SK-N-SH treated with all-trans-retinoic acid at 6 μM for 48 hours (cell line): Measurements from ENCODE around the gene PPFIA3.

Experiments
- ATAC-seq: fragments of 200-7000 bp; cut with Tn5 transposase; 3 replicates; pipeline ENCODE4 v1.9.1; 2020; ENCODE audit warnings: mild to moderate bottlenecking, moderate library complexity
- ARNTL ChIP-seq: fragments of 450-650 bp; formaldehyde crosslinking; IDR thresholded peaks from 2 replicates; pipeline ENCODE4 v1.5.0; 2020; ENCODE audit warnings: low read depth, mild to moderate bottlenecking, moderate library complexity, borderline replicate concordance
- BACH2 ChIP-seq: fragments of 250-450 bp; sonication (Bioruptor Pico); IDR thresholded peaks from 2 replicates; pipeline ENCODE4 v1.9.0; 2021; ENCODE audit warnings: mild to moderate bottlenecking, borderline replicate concordance
- CSDC2 ChIP-seq: fragments of 250-450 bp; sonication (Bioruptor Pico); IDR thresholded peaks from 2 replicates; pipeline ENCODE4 v1.5.0; 2020; ENCODE audit warnings: mild to moderate bottlenecking, moderate library complexity
- CSRNP3 ChIP-seq: fragments of 250-450 bp; sonication (Bioruptor Pico); IDR thresholded peaks from 2 replicates; pipeline ENCODE4 v1.5.1; 2021; ENCODE audit warnings: mild to moderate bottlenecking, moderate library complexity
- ESRRG ChIP-seq: fragments of 250-450 bp; sonication (Bioruptor Pico); IDR thresholded peaks from 2 replicates; pipeline ENCODE4 v1.6.1; 2021; ENCODE audit warnings: mild to moderate bottlenecking
- GLIS3 ChIP-seq: fragments of 250-450 bp; sonication (Bioruptor Pico); IDR thresholded peaks from 2 replicates; pipeline ENCODE4 v1.5.0; 2020; ENCODE audit warnings: mild to moderate bottlenecking, moderate library complexity
- ISL1 ChIP-seq: fragments of 250-450 bp; sonication (Bioruptor Pico); IDR thresholded peaks from 2 replicates; pipeline ENCODE4 v2.1.2; 2022; ENCODE audit warnings: mild to moderate bottlenecking, moderate library complexity
- OSR1 ChIP-seq: fragments of 250-450 bp; sonication (Bioruptor Pico); IDR thresholded peaks from 2 replicates; pipeline ENCODE4 v1.8.0; 2022; ENCODE audit warnings: moderate library complexity, mild to moderate bottlenecking, inconsistent platforms
- PATZ1 ChIP-seq: fragments of 250-450 bp; sonication (Bioruptor Pico); IDR thresholded peaks from 2 replicates; pipeline ENCODE4 v1.8.0; 2020; ENCODE audit warnings: mild to moderate bottlenecking, moderate library complexity, borderline replicate concordance
- POU6F1 ChIP-seq: fragments of 250-450 bp; sonication (Bioruptor Pico); IDR thresholded peaks from 2 replicates; pipeline ENCODE4 v1.8.0; 2021; ENCODE audit warnings: low read depth, mild to moderate bottlenecking, moderate library complexity, borderline replicate concordance
- PPARA ChIP-seq: fragments of 250-450 bp; sonication (Bioruptor Pico); IDR thresholded peaks from 2 replicates; pipeline ENCODE4 v1.5.0; 2020; ENCODE audit warnings: mild to moderate bottlenecking, borderline replicate concordance
- RARB ChIP-seq: fragments of 250-450 bp; sonication (Bioruptor Pico); IDR thresholded peaks from 2 replicates; pipeline ENCODE4 v1.8.0; 2021; ENCODE audit warnings: mild to moderate bottlenecking, moderate library complexity
- SNAI2 ChIP-seq: fragments of 250-450 bp; sonication (Bioruptor Pico); IDR thresholded peaks from 2 replicates; pipeline ENCODE4 v1.5.0; 2020; ENCODE audit warnings: mild to moderate bottlenecking, moderate library complexity
- TCF4 ChIP-seq: fragments of 250-450 bp; sonication (Bioruptor Pico); IDR thresholded peaks from 2 replicates; pipeline ENCODE4 v1.8.0; 2021; ENCODE audit warnings: mild to moderate bottlenecking, moderate library complexity, borderline replicate concordance
- TOX ChIP-seq: fragments of 250-450 bp; sonication (Bioruptor Pico); IDR thresholded peaks from 2 replicates; pipeline ENCODE4 v1.8.0; 2021; ENCODE audit warnings: mild to moderate bottlenecking, moderate library complexity, borderline replicate concordance
- ZC3H10 ChIP-seq: fragments of 250-450 bp; sonication (Bioruptor Pico); IDR thresholded peaks from 2 replicates; pipeline ENCODE4 v1.5.1; 2021; ENCODE audit warnings: mild to moderate bottlenecking, moderate library complexity
- ZFP3 ChIP-seq: fragments of 250-450 bp; sonication (Bioruptor Pico); IDR thresholded peaks from 2 replicates; pipeline ENCODE4 v1.5.0; 2020; ENCODE audit warnings: mild to moderate bottlenecking, moderate library complexity
- ZFP30 ChIP-seq: fragments of 450-650 bp; formaldehyde crosslinking; IDR thresholded peaks from 2 replicates; pipeline ENCODE4 v1.5.0; 2022; ENCODE audit warnings: mild to moderate bottlenecking, moderate library complexity
- ZNF565 ChIP-seq: fragments of 450-650 bp; formaldehyde crosslinking; conservative IDR thresholded peaks from 2 replicates; pipeline ENCODE4 v1.5.0; 2020; ENCODE audit warnings: low read depth, mild to moderate bottlenecking, moderate library complexity
- ZNF70 ChIP-seq: fragments of 450-650 bp; formaldehyde crosslinking; IDR thresholded peaks from 2 replicates; pipeline ENCODE4 v1.5.0; 2020; ENCODE audit warnings: mild to moderate bottlenecking, moderate library complexity
- ZNF8 ChIP-seq: fragments of 450-650 bp; formaldehyde crosslinking; IDR thresholded peaks from 2 replicates; pipeline ENCODE4 v1.5.0; 2020; ENCODE audit warnings: mild to moderate bottlenecking, moderate library complexity

Gene PPFIA3

GRCh38 chr19:49182848-49183375, 63.6 kb downstream of the PPFIA3 start:
- no peak for ATAC-seq
- no peak for TF ChIP-seq BACH2
- TF ChIP-seq POU6F1 (CRISPR knock-in tag): no peak
- no peak for TF ChIP-seq ZNF70 (CRISPR knock-in tag)

GRCh38 chr19:49186108-49186507, 66.8 kb downstream of the PPFIA3 start:
- ATAC-seq: no peak
- no peak for TF ChIP-seq ESRRG (CRISPR knock-in tag)
- TF ChIP-seq SNAI2 (CRISPR knock-in tag): no peak
- no peak for TF ChIP-seq OSR1 (CRISPR knock-in tag)
- TF ChIP-seq BACH2: no peak
- TF ChIP-seq ZFP3 (CRISPR knock-in tag): no peak
- no peak for TF ChIP-seq CSRNP3 (CRISPR knock-in tag)
- no peak for TF ChIP-seq ZNF8 (CRISPR knock-in tag)
- TF ChIP-seq ZNF565 (CRISPR knock-in tag): no peak
- no peak for TF ChIP-seq PATZ1
- TF ChIP-seq GLIS3 (CRISPR knock-in tag): no peak
- TF ChIP-seq ISL1 (CRISPR knock-in tag): no peak
- no peak for TF ChIP-seq ZFP30 (CRISPR knock-in tag)
- no peak for TF ChIP-seq TOX
- no peak for TF ChIP-seq ARNTL (CRISPR knock-in tag)
- no peak for TF ChIP-seq ZC3H10 (CRISPR knock-in tag)
- TF ChIP-seq PPARA: no peak
- TF ChIP-seq TCF4: no peak
- TF ChIP-seq POU6F1 (CRISPR knock-in tag): no peak
- TF ChIP-seq RARB (CRISPR knock-in tag): no peak
- TF ChIP-seq ZNF70 (CRISPR knock-in tag): no peak

- no peak for ATAC-seq
- no peak for TF ChIP-seq GLIS3 (CRISPR knock-in tag)
- TF ChIP-seq CSRNP3 (CRISPR knock-in tag): no peak
- no peak for TF ChIP-seq ESRRG (CRISPR knock-in tag)
- no peak for TF ChIP-seq TOX
- no peak for TF ChIP-seq ARNTL (CRISPR knock-in tag)
- no peak for TF ChIP-seq ZC3H10 (CRISPR knock-in tag)
- no peak for TF ChIP-seq CSDC2
- TF ChIP-seq ZNF565 (CRISPR knock-in tag): no peak
- TF ChIP-seq ZFP3 (CRISPR knock-in tag): no peak
- TF ChIP-seq POU6F1 (CRISPR knock-in tag): no peak
Measured at GRCh38 chr19:49188626-49189200, 69.4 kb downstream of the PPFIA3 start.
